ENCODE results near the gene PIK3C2B.

DNA sequence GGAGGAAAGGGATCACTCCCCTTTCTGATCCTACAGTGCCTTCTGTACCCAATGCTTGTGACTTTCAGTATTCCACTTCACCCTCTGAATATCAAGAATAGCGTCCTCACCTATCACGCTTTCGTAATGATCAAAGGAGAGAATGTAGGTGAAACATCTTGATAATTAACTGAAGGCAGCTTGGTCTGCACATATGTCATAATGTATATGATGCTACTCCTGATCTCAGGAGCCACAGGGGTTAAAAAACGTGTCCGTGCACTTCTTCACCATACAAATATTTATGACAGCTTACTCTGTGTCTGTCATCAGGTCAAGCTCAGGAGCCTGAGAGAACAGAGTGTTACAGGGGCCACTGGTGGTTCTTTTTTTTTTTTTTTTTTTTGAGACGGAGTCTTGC is 1.2 kb upstream of the PIK3C2B start:
- TF ChIP-seq EP300 (IDR thresholded peaks at IDR 0.05) (no peak), POLR2A (IDR thresholded peaks at IDR 0.05) (no peak)
- TF ChIP-seq, protein P1, sequence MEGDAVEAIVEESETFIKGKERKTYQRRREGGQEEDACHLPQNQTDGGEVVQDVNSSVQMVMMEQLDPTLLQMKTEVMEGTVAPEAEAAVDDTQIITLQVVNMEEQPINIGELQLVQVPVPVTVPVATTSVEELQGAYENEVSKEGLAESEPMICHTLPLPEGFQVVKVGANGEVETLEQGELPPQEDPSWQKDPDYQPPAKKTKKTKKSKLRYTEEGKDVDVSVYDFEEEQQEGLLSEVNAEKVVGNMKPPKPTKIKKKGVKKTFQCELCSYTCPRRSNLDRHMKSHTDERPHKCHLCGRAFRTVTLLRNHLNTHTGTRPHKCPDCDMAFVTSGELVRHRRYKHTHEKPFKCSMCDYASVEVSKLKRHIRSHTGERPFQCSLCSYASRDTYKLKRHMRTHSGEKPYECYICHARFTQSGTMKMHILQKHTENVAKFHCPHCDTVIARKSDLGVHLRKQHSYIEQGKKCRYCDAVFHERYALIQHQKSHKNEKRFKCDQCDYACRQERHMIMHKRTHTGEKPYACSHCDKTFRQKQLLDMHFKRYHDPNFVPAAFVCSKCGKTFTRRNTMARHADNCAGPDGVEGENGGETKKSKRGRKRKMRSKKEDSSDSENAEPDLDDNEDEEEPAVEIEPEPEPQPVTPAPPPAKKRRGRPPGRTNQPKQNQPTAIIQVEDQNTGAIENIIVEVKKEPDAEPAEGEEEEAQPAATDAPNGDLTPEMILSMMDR (IDR thresholded peaks at IDR 0.05), result no peak

All from sigmoid colon (tissue), 4 donors.